ENCODE results near the gene PNPLA5.
"Not testable (repeated sequence)": the region's sequence is repeated elsewhere in the genome, so short reads cannot be mapped to it uniquely, and the experiment has no call there.

Gene PNPLA5

DNA sequence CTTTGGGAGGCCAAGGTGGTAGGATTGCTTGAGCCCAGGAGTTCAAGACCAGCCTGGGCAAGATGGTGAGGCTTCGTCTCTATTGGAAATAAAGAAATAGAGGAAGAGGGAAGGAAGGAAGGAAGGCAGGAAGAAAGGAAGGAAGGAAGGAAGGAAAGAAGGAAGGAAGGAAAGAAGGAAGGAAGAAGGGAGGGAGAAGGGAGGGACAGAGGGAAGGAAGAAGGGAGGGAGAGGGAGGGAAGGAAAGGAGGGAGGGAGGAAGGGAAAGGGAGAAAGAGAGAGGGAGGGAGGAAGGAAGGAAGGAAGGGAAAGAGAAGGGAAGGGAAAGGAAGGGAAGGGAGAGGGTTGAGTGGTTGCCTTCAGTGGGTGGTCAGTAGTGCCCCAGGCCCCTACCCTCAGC lies 17.9 kb upstream of the PNPLA5 start:
- no peak overlapping the region for H3K9ac ChIP-seq (ENCODE audit: low read length)
- no peak overlapping the region for H3K18ac ChIP-seq (ENCODE audit: low read depth in 1 of 2, low read length in 2 of 2)
- no peak overlapping the region for H2BK120ac ChIP-seq (ENCODE audit: low read depth, low read length)
- H2AK5ac ChIP-seq (ENCODE audit: low read length, severe bottlenecking), result no peak overlapping the region
- no peaks in the 10 kb centered on the region for H3K36me3 ChIP-seq (ENCODE audit: control insufficient read depth in 1 of 2, insufficient read depth in 2 of 2, low read depth in 1 of 2, low read length in 2 of 2)
- H2AFZ ChIP-seq (ENCODE audit: low read depth, low read length), result no peak overlapping the region
- no peak overlapping the region for H4K8ac ChIP-seq (ENCODE audit: low read length)
- H3K4me1 ChIP-seq (ENCODE audit: control insufficient read depth, insufficient read depth, low read depth, low read length), result no peaks in the 10 kb centered on the region
- no peak overlapping the region for H3K23ac ChIP-seq (ENCODE audit: low read length in 2 of 2)
- H3K4me2 ChIP-seq (ENCODE audit: low read length, poor library complexity, severe bottlenecking), result no peak overlapping the region
- no peak overlapping the region for H3K27ac ChIP-seq (ENCODE audit: low read length, poor library complexity, severe bottlenecking)
- H3K14ac ChIP-seq (ENCODE audit: low read length in 2 of 2), result no peak overlapping the region
- H3K9me3 ChIP-seq (ENCODE audit: control insufficient read depth, low read length), result no peaks in the 10 kb centered on the region
- no peak overlapping the region for H2BK15ac ChIP-seq (ENCODE audit: low read depth, poor library complexity, severe bottlenecking)
- H2BK12ac ChIP-seq (ENCODE audit: low read length in 2 of 2), result no peak overlapping the region
- 84% methylated on average over 1 of the region's 1 CpG for WGBS
- H3K27me3 ChIP-seq (ENCODE audit: control insufficient read depth in 1 of 2, insufficient read depth in 1 of 2, low read length in 2 of 2), result peaks cover 43 to 51% of the 10 kb centered on the region in 2 experiments
- H3K4ac ChIP-seq (ENCODE audit: low read depth in 1 of 2, low read length in 2 of 2), result no peak overlapping the region
- no peak for DNase-seq
- H2BK5ac ChIP-seq (ENCODE audit: low read depth, low read length, poor library complexity, severe bottlenecking), result no peak overlapping the region
- H3K79me1 ChIP-seq (replicated peaks; ENCODE audit: low read length, poor library complexity, severe bottlenecking), result no peaks in the 10 kb centered on the region
- no peak overlapping the region for H3K4me3 ChIP-seq (ENCODE audit: insufficient read depth in 1 of 2, low read depth in 1 of 2, low read length in 2 of 2)
- H4K91ac ChIP-seq (ENCODE audit: low read length), result no peak overlapping the region

DNA sequence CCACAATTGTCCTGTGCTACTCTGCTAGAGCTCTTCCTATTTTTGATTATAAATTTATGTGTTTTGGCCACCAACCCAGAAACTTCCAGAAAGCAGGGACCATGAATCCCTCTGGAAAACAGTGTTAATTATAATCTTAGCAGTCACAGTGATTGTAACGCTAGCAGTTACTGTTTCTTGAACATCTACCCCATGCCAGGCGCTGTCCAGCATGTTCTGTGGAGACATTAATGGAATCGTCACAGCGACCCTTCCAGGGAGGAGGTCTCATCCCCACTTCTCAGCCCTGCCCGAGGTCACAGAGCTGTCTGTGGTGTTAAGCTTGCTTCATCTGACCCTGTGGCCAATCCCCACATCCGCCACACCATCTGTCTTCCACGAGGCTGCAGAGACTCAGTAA lies 13.9 kb upstream of the PNPLA5 start:
- Histone ChIP-seq H3K18ac (ENCODE audit: low read depth in 1 of 2, low read length in 2 of 2) (no peak overlapping the region), H3K36me3 (ENCODE audit: control insufficient read depth in 1 of 2, insufficient read depth in 2 of 2, low read depth in 1 of 2, low read length in 2 of 2) (no peaks in the 10 kb centered on the region), H3K4me3 (ENCODE audit: insufficient read depth in 1 of 2, low read depth in 1 of 2, low read length in 2 of 2) (no peak overlapping the region), H4K91ac (ENCODE audit: low read length) (no peak overlapping the region), H2BK12ac (ENCODE audit: low read length in 2 of 2) (no peak overlapping the region), H3K79me1 (replicated peaks; ENCODE audit: low read length, poor library complexity, severe bottlenecking) (no peaks in the 10 kb centered on the region), H3K9me3 (ENCODE audit: control insufficient read depth, low read length) (no peaks in the 10 kb centered on the region), H3K9ac (ENCODE audit: low read length) (no peak overlapping the region), H4K8ac (ENCODE audit: low read length) (no peak overlapping the region), H3K23ac (ENCODE audit: low read length in 2 of 2) (no peak overlapping the region), H3K4me2 (ENCODE audit: low read length, poor library complexity, severe bottlenecking) (no peak overlapping the region), H3K27ac (ENCODE audit: low read length, poor library complexity, severe bottlenecking) (no peak overlapping the region), H3K27me3 (ENCODE audit: control insufficient read depth in 1 of 2, insufficient read depth in 1 of 2, low read length in 2 of 2) (peaks cover 29 to 32% of the 10 kb centered on the region in 2 experiments), H2BK120ac (ENCODE audit: low read depth, low read length) (no peak overlapping the region), H2AFZ (ENCODE audit: low read depth, low read length) (no peak overlapping the region), H2BK5ac (ENCODE audit: low read depth, low read length, poor library complexity, severe bottlenecking) (no peak overlapping the region), H3K4ac (ENCODE audit: low read depth in 1 of 2, low read length in 2 of 2) (no peak overlapping the region), H2AK5ac (ENCODE audit: low read length, severe bottlenecking) (no peak overlapping the region), H2BK15ac (ENCODE audit: low read depth, poor library complexity, severe bottlenecking) (no peak overlapping the region), H3K4me1 (ENCODE audit: control insufficient read depth, insufficient read depth, low read depth, low read length) (peaks cover 17% of the 10 kb centered on the region), H3K14ac (ENCODE audit: low read length in 2 of 2) (no peak overlapping the region)
- no peak for DNase-seq
- 70% methylated on average over 7 of the region's 7 CpGs for WGBS

DNA sequence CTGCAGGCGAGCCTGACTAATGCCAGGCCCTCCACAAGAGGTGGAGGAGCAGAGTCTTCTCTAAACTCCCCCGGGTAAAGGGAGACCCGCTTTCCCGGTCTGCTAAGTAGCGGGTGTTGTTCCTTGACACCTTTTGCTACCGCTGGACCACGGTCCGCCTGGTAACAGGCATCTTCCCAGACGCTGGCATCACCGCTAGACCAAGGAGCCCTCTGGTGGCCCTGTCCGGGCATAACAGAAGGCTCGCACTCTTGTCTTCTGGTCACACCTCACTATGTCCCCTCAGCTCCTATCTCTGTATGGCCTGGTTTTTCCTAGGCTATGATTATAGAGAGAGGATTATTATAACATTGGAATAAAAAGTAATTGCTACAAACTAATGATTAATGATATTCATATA lies 12.6 kb upstream of the PNPLA5 start:
- not testable (repeated sequence) for H3K23ac ChIP-seq (ENCODE audit: low read length in 2 of 2); H3K14ac ChIP-seq (ENCODE audit: low read length in 2 of 2); DNase-seq; H2BK15ac ChIP-seq (ENCODE audit: low read depth, poor library complexity, severe bottlenecking); H3K27ac ChIP-seq (ENCODE audit: low read length, poor library complexity, severe bottlenecking); H3K36me3 ChIP-seq (ENCODE audit: control insufficient read depth in 1 of 2, insufficient read depth in 2 of 2, low read depth in 1 of 2, low read length in 2 of 2); H3K9me3 ChIP-seq (ENCODE audit: control insufficient read depth, low read length); H2AFZ ChIP-seq (ENCODE audit: low read depth, low read length); H3K9ac ChIP-seq (ENCODE audit: low read length); H2BK12ac ChIP-seq (ENCODE audit: low read length in 2 of 2); H3K18ac ChIP-seq (ENCODE audit: low read depth in 1 of 2, low read length in 2 of 2); H2BK120ac ChIP-seq (ENCODE audit: low read depth, low read length); H4K8ac ChIP-seq (ENCODE audit: low read length); H3K4me3 ChIP-seq (ENCODE audit: insufficient read depth in 1 of 2, low read depth in 1 of 2, low read length in 2 of 2); H3K79me1 ChIP-seq (replicated peaks; ENCODE audit: low read length, poor library complexity, severe bottlenecking); H3K4ac ChIP-seq (ENCODE audit: low read depth in 1 of 2, low read length in 2 of 2); H2AK5ac ChIP-seq (ENCODE audit: low read length, severe bottlenecking); H2BK5ac ChIP-seq (ENCODE audit: low read depth, low read length, poor library complexity, severe bottlenecking); H4K91ac ChIP-seq (ENCODE audit: low read length); H3K4me2 ChIP-seq (ENCODE audit: low read length, poor library complexity, severe bottlenecking)
- peaks cover 23% of the 10 kb centered on the region for H3K4me1 ChIP-seq (ENCODE audit: control insufficient read depth, insufficient read depth, low read depth, low read length)
- 92% methylated on average over 2 of the region's 12 CpGs for WGBS
- peaks cover 18 to 24% of the 10 kb centered on the region in 2 experiments for H3K27me3 ChIP-seq (ENCODE audit: control insufficient read depth in 1 of 2, insufficient read depth in 1 of 2, low read length in 2 of 2)

DNA sequence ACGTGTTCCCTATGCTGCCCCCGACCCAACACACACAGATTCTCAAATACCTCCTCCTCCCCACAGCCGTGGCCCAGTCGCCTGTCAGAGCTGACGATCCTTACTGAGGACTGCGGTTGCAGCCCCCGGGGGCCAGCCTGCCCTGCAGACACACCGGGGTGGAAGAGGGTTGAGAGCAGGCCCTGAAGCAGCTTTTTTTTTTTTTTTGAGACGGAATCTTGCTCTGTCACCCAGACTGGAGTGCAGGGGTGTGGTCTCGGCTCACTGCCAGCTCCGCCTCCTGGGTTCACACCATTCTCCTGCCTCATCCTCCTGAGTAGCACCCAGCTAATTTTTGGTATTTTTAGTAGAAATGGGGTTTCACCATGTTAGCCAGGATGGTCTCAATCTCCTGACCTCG lies 11.2 kb upstream of the PNPLA5 start:
- H3K23ac ChIP-seq (ENCODE audit: low read length in 2 of 2), result not testable (repeated sequence)

More for the DNA sequence above, 11.2 kb upstream of the PNPLA5 start:
- Histone ChIP-seq H3K4me1 (ENCODE audit: control insufficient read depth, insufficient read depth, low read depth, low read length) (peaks cover 27% of the 10 kb centered on the region), H3K27me3 (ENCODE audit: control insufficient read depth in 1 of 2, insufficient read depth in 1 of 2, low read length in 2 of 2) (peaks cover 10 to 16% of the 10 kb centered on the region in 2 experiments), H2BK12ac (ENCODE audit: low read length in 2 of 2) (peak overlapping the region; percentile 24 to 60)
- H2BK15ac ChIP-seq (ENCODE audit: low read depth, poor library complexity, severe bottlenecking); H3K9me3 ChIP-seq (ENCODE audit: control insufficient read depth, low read length); H2BK5ac ChIP-seq (ENCODE audit: low read depth, low read length, poor library complexity, severe bottlenecking); H3K27ac ChIP-seq (ENCODE audit: low read length, poor library complexity, severe bottlenecking); H2BK120ac ChIP-seq (ENCODE audit: low read depth, low read length); H3K4me3 ChIP-seq (ENCODE audit: insufficient read depth in 1 of 2, low read depth in 1 of 2, low read length in 2 of 2); H3K36me3 ChIP-seq (ENCODE audit: control insufficient read depth in 1 of 2, insufficient read depth in 2 of 2, low read depth in 1 of 2, low read length in 2 of 2); H3K4me2 ChIP-seq (ENCODE audit: low read length, poor library complexity, severe bottlenecking); H3K9ac ChIP-seq (ENCODE audit: low read length); H4K91ac ChIP-seq (ENCODE audit: low read length); H3K4ac ChIP-seq (ENCODE audit: low read depth in 1 of 2, low read length in 2 of 2); DNase-seq; H3K79me1 ChIP-seq (replicated peaks; ENCODE audit: low read length, poor library complexity, severe bottlenecking); H2AK5ac ChIP-seq (ENCODE audit: low read length, severe bottlenecking); H3K18ac ChIP-seq (ENCODE audit: low read depth in 1 of 2, low read length in 2 of 2); H3K14ac ChIP-seq (ENCODE audit: low read length in 2 of 2); H4K8ac ChIP-seq (ENCODE audit: low read length); H2AFZ ChIP-seq (ENCODE audit: low read depth, low read length): not testable (repeated sequence)
- WGBS, result 86% methylated on average over 9 of the region's 12 CpGs
